ENCODE measurements around the gene L3MBTL3.

The L3MBTL3 gene

DNA sequence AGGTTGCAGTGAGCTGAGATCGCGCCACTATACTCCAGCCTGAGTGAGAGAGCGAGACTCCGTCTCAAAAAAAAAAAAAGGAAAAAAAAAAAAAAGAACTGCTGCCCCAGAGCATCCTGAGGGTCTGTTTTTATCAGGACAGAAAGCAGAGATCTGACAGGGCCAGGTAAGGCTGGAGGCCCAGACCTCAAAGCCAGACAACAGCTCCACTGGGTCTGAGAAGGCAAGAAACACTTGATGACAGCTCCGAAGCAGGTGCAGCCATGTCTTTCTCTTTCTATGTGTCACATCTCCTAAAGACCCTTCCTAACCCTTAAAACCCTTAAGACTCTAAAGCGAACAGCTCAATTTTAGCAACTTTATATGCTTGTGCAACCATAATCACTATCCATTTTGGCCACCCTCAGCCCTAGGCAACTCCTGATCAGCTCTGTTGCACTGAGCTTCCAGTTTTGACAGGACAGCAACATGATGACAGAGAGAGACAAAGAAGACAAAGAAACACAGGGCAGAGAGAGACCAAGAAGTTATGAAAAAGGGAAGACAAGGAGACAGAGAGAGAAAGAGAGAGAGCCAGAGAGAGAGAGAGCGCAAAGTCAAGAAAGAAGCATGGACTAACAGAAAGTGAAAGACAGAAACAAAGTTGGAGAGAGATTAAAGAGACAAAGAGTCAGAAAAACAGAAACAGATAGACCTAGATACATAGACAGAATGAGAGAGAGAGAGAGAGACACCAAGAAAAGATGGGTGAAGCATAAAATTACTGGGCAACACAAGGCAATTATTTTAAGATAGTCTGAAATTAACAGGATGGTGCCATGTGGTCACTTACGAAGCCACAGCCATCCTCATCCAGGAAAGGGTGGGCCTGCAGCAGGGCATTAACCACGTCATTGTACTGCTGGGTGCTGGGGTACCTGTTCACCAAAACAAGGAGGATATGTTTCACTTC lies 165.2 kb downstream of the L3MBTL3 start:
- TF ChIP-seq TOX (CRISPR knock-in tag; IDR thresholded peaks at IDR 0.05; ENCODE audit: borderline replicate concordance) = no peak
- TF ChIP-seq OSR1 (CRISPR knock-in tag; IDR thresholded peaks at IDR 0.05) = no peak
- no peak for TF ChIP-seq ZFP30 (CRISPR knock-in tag; IDR thresholded peaks at IDR 0.05)
- TF ChIP-seq TCF4 (CRISPR knock-in tag; IDR thresholded peaks at IDR 0.05; ENCODE audit: borderline replicate concordance) = no peak
- no peak for TF ChIP-seq RARB (CRISPR knock-in tag; IDR thresholded peaks at IDR 0.05)
- TF ChIP-seq CSDC2 (CRISPR knock-in tag; IDR thresholded peaks at IDR 0.05) = no peak
- TF ChIP-seq, protein P1, sequence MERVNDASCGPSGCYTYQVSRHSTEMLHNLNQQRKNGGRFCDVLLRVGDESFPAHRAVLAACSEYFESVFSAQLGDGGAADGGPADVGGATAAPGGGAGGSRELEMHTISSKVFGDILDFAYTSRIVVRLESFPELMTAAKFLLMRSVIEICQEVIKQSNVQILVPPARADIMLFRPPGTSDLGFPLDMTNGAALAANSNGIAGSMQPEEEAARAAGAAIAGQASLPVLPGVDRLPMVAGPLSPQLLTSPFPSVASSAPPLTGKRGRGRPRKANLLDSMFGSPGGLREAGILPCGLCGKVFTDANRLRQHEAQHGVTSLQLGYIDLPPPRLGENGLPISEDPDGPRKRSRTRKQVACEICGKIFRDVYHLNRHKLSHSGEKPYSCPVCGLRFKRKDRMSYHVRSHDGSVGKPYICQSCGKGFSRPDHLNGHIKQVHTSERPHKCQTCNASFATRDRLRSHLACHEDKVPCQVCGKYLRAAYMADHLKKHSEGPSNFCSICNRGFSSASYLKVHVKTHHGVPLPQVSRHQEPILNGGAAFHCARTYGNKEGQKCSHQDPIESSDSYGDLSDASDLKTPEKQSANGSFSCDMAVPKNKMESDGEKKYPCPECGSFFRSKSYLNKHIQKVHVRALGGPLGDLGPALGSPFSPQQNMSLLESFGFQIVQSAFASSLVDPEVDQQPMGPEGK (CRISPR knock-in tag; IDR thresholded peaks at IDR 0.05; ENCODE audit: borderline replicate concordance) = no peak
- TF ChIP-seq, protein P2, sequence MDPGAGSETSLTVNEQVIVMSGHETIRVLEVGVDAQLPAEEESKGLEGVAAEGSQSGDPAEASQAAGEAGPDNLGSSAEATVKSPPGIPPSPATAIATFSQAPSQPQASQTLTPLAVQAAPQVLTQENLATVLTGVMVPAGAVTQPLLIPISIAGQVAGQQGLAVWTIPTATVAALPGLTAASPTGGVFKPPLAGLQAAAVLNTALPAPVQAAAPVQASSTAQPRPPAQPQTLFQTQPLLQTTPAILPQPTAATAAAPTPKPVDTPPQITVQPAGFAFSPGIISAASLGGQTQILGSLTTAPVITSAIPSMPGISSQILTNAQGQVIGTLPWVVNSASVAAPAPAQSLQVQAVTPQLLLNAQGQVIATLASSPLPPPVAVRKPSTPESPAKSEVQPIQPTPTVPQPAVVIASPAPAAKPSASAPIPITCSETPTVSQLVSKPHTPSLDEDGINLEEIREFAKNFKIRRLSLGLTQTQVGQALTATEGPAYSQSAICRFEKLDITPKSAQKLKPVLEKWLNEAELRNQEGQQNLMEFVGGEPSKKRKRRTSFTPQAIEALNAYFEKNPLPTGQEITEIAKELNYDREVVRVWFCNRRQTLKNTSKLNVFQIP (CRISPR knock-in tag; IDR thresholded peaks at IDR 0.05; ENCODE audit: borderline replicate concordance, low read depth) = no peak
- TF ChIP-seq, protein P3, sequence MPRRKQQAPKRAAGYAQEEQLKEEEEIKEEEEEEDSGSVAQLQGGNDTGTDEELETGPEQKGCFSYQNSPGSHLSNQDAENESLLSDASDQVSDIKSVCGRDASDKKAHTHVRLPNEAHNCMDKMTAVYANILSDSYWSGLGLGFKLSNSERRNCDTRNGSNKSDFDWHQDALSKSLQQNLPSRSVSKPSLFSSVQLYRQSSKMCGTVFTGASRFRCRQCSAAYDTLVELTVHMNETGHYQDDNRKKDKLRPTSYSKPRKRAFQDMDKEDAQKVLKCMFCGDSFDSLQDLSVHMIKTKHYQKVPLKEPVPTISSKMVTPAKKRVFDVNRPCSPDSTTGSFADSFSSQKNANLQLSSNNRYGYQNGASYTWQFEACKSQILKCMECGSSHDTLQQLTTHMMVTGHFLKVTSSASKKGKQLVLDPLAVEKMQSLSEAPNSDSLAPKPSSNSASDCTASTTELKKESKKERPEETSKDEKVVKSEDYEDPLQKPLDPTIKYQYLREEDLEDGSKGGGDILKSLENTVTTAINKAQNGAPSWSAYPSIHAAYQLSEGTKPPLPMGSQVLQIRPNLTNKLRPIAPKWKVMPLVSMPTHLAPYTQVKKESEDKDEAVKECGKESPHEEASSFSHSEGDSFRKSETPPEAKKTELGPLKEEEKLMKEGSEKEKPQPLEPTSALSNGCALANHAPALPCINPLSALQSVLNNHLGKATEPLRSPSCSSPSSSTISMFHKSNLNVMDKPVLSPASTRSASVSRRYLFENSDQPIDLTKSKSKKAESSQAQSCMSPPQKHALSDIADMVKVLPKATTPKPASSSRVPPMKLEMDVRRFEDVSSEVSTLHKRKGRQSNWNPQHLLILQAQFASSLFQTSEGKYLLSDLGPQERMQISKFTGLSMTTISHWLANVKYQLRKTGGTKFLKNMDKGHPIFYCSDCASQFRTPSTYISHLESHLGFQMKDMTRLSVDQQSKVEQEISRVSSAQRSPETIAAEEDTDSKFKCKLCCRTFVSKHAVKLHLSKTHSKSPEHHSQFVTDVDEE (CRISPR knock-in tag; IDR thresholded peaks at IDR 0.05) = no peak
- TF ChIP-seq ZNF70 (CRISPR knock-in tag; IDR thresholded peaks at IDR 0.05) = no peak
- TF ChIP-seq ARNTL (CRISPR knock-in tag; IDR thresholded peaks at IDR 0.05; ENCODE audit: borderline replicate concordance, low read depth) = no peak
- no peak for TF ChIP-seq ZNF565 (CRISPR knock-in tag; conservative IDR thresholded peaks at IDR 0.05; ENCODE audit: low read depth)
- TF ChIP-seq, protein P4, sequence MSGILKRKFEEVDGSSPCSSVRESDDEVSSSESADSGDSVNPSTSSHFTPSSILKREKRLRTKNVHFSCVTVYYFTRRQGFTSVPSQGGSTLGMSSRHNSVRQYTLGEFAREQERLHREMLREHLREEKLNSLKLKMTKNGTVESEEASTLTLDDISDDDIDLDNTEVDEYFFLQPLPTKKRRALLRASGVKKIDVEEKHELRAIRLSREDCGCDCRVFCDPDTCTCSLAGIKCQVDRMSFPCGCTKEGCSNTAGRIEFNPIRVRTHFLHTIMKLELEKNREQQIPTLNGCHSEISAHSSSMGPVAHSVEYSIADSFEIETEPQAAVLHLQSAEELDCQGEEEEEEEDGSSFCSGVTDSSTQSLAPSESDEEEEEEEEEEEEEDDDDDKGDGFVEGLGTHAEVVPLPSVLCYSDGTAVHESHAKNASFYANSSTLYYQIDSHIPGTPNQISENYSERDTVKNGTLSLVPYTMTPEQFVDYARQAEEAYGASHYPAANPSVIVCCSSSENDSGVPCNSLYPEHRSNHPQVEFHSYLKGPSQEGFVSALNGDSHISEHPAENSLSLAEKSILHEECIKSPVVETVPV (CRISPR knock-in tag; IDR thresholded peaks at IDR 0.05) = no peak
- no peak for TF ChIP-seq GLIS3 (CRISPR knock-in tag; IDR thresholded peaks at IDR 0.05)
- TF ChIP-seq ZFP3 (CRISPR knock-in tag; IDR thresholded peaks at IDR 0.05) = no peak
- no peak for TF ChIP-seq ESRRG (CRISPR knock-in tag; IDR thresholded peaks at IDR 0.05)
- TF ChIP-seq, protein P5, sequence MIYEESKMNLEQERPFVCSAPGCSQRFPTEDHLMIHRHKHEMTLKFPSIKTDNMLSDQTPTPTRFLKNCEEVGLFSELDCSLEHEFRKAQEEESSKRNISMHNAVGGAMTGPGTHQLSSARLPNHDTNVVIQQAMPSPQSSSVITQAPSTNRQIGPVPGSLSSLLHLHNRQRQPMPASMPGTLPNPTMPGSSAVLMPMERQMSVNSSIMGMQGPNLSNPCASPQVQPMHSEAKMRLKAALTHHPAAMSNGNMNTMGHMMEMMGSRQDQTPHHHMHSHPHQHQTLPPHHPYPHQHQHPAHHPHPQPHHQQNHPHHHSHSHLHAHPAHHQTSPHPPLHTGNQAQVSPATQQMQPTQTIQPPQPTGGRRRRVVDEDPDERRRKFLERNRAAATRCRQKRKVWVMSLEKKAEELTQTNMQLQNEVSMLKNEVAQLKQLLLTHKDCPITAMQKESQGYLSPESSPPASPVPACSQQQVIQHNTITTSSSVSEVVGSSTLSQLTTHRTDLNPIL (CRISPR knock-in tag; IDR thresholded peaks at IDR 0.05; ENCODE audit: low read depth) = no peak
- no peak for TF ChIP-seq ZNF8 (CRISPR knock-in tag; IDR thresholded peaks at IDR 0.05)
- TF ChIP-seq SNAI2 (CRISPR knock-in tag; IDR thresholded peaks at IDR 0.05) = no peak
- no peak for TF ChIP-seq BACH2 (CRISPR knock-in tag; IDR thresholded peaks at IDR 0.05; ENCODE audit: borderline replicate concordance)
- ATAC-seq = no peak

DNA sequence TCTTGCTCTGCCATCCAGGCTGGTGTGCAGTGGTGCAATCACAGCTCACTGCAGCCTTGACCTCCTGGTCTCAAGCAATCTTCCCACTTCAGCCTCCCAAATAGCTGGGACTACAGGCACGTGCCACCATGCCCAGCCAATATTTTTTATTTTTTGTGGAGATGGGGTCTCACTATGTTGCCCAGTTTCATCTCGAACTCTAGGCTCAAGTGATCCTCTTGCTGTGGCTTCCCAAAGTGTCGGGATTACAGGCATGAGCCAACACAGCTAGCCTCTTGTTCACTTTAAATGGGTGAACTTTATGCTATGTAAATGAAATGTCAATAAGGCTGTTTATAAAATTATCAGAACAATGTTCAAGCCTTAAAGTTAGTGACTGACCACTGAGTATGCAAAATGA lies 167.3 kb downstream of the L3MBTL3 start:
- no peak for ATAC-seq
- TF ChIP-seq ZNF70 (CRISPR knock-in tag; IDR thresholded peaks at IDR 0.05) (no peak), PPARA (CRISPR knock-in tag; IDR thresholded peaks at IDR 0.05; ENCODE audit: borderline replicate concordance) (no peak), TOX (CRISPR knock-in tag; IDR thresholded peaks at IDR 0.05; ENCODE audit: borderline replicate concordance) (no peak), TCF4 (CRISPR knock-in tag; IDR thresholded peaks at IDR 0.05; ENCODE audit: borderline replicate concordance) (no peak), ZFP3 (CRISPR knock-in tag; IDR thresholded peaks at IDR 0.05) (no peak), SNAI2 (CRISPR knock-in tag; IDR thresholded peaks at IDR 0.05) (no peak), ESRRG (CRISPR knock-in tag; IDR thresholded peaks at IDR 0.05) (no peak), CSDC2 (CRISPR knock-in tag; IDR thresholded peaks at IDR 0.05) (no peak), ZNF565 (CRISPR knock-in tag; conservative IDR thresholded peaks at IDR 0.05; ENCODE audit: low read depth) (no peak), OSR1 (CRISPR knock-in tag; IDR thresholded peaks at IDR 0.05) (no peak), ISL1 (CRISPR knock-in tag; IDR thresholded peaks at IDR 0.05) (no peak), ZC3H10 (CRISPR knock-in tag; IDR thresholded peaks at IDR 0.05) (no peak), ZNF8 (CRISPR knock-in tag; IDR thresholded peaks at IDR 0.05) (no peak), GLIS3 (CRISPR knock-in tag; IDR thresholded peaks at IDR 0.05) (no peak), BACH2 (CRISPR knock-in tag; IDR thresholded peaks at IDR 0.05; ENCODE audit: borderline replicate concordance) (no peak)
